Colonic mucosa (tissue), 4 donors: Measurements from ENCODE around the gene AK9. TPM values are rescaled to one million over a fixed set of nuclear protein-coding genes. Genes with fewer than 3 reads are reported as not detected.
A peak's percentile ranks its signal among the peaks of the same experiment; 100 is the strongest.

Source experiments
- DNase-seq: peaks from one replicate; pipeline ENCODE4 v3.0.0-alpha.2; 2020
- H3K27ac ChIP-seq: fragments of 200-600 bp; one replicate; pipeline ENCODE4 v1.8.0; 2021
- H3K27me3 ChIP-seq: fragments of 200-600 bp; one replicate; pipeline ENCODE4 v1.8.0; 2021
- H3K36me3 ChIP-seq: fragments of 200-600 bp; one replicate; pipeline ENCODE4 v1.8.0; 2021
- H3K4me1 ChIP-seq: fragments of 200-600 bp; one replicate; pipeline ENCODE4 v1.8.0; 2021; ENCODE audit warnings: mild to moderate bottlenecking
- H3K4me3 ChIP-seq: fragments of 200-600 bp; one replicate; pipeline ENCODE4 v1.8.0; 2021
- H3K9ac ChIP-seq, 2 donors: one replicate each; pipeline ENCODE4 v1.7.0; 2013; ENCODE audit warnings: control low read depth in 2 of 2, low read depth in 2 of 2, low read length in 2 of 2
- H3K9me3 ChIP-seq: fragments of 200-600 bp; one replicate; pipeline ENCODE4 v1.8.0; 2021
- CTCF ChIP-seq: fragments of 200-600 bp; IDR thresholded peaks from one replicate; pipeline ENCODE4 v1.8.0; 2022; ENCODE audit warnings: antibody characterized with exemption, mild to moderate bottlenecking
- intact Hi-C: fragments of 100-400 bp; cut with DNase I; formaldehyde crosslinking; loops from one replicate; pipeline ENCODE4 v1.14.1; 2022
- total RNA-seq, 2 donors: library from RNA; stranded (reverse); fragmentation: NEBNext Ultra II Directional in 1 of 2; extraction: Animal tissue kit (Norgen Biotek cat#: 25700) in 1 of 2; gene quantifications; one replicate each; pipeline ENCODE4 v1.2.1, GENCODE V29; 2021
- donor health status: healthy.
- donor health status: DM: no; HTN: no; CAD: no.
- donor health status: DM: no; HTN: no; CAD: no.

The AK9 gene
- total RNA-seq, 2 donors from 2014 or later = 5.6 to 5.7 TPM

- Histone ChIP-seq H3K27me3 (no peaks in the 10 kb centered on the region), H3K36me3 (no peaks in the 10 kb centered on the region), H3K9ac (peak overlapping the region; percentile 88 to 91), H3K9me3 (no peaks in the 10 kb centered on the region), H3K27ac (peak overlapping the region; percentile 78), H3K4me1 (peaks cover 16% of the 10 kb centered on the region), H3K4me3 (peak overlapping the region; percentile 63)
- DNase-seq = peak; percentile 74
- TF ChIP-seq CTCF = no peak
- intact Hi-C loops = no loop called here
Measured at GRCh38 chr6:109456710-109457561, 234.1 kb downstream of the AK9 start.

GRCh38 chr6:109456111-109456583, 234.9 kb downstream of the AK9 start:
- Histone ChIP-seq H3K9me3 (no peaks in the 10 kb centered on the region), H3K9ac (peak overlapping the region; percentile 88 to 91), H3K27ac (peak overlapping the region; percentile 78), H3K36me3 (no peaks in the 10 kb centered on the region), H3K4me1 (peaks cover 16% of the 10 kb centered on the region), H3K27me3 (no peaks in the 10 kb centered on the region), H3K4me3 (peak overlapping the region; percentile 63)
- peak; percentile 55 for DNase-seq
- intact Hi-C loops = no loop called here
- TF ChIP-seq CTCF = no peak

DNA sequence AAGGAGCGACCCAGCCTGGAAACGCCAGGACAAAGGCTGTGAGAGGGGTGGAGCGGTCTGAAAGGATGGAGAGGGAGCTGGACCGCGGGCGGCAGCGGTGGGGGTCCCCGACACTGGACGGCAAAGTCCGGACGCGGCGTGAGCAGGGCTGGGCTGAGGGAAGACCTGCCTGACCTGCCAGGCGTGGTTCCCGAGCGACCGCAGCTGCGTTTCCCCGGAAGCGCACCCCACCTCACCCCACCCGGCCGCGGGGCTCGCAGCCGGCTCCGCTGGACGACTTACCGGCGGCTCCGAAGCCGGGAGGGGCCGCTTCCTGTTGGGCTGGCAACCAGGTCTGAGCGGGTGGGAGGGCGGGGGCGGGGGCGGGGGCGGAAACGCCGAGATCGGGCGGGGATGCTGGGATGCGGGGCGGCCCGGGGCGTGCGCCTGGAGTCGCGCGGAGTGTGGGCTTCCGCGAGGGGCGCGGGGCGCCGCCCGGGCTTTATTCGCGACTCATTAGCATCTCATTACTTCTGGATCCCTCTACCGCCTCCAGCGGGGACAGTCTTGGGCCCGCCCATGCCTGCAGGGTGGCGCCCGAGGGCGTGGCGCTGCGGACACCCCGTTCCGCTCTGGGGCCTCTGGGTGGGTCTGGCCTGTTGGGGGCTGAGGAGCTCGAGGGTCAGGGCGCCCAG, 235.4 kb downstream of the AK9 start, which contains the start of gene MICAL1:
MICAL1 (minus strand) TSS at position 336 of the 674 bp plus-strand sequence. CDS start 1,576 bp downstream, outside the sequence.
- Histone ChIP-seq H3K27ac (peak within 1 kb of the TSS; percentile 78), H3K9me3 (no peaks in the 10 kb centered on the region), H3K4me3 (peak within 1 kb of the TSS; percentile 63), H3K36me3 (no peaks in the 10 kb centered on the region), H3K27me3 (no peaks in the 10 kb centered on the region), H3K9ac (peak within 1 kb of the TSS; percentile 91 to 95), H3K4me1 (peaks cover 16% of the 10 kb centered on the region)
- DNase-seq = peak; percentile 90
- TF ChIP-seq CTCF = no peak
- intact Hi-C loops = no loop called here

- DNase-seq = peak; percentile 51
- no peak for TF ChIP-seq CTCF
- Histone ChIP-seq H3K4me1 (peaks cover 16% of the 10 kb centered on the region), H3K27ac (peak overlapping the region; percentile 78), H3K9ac (peak overlapping the region; percentile 88 to 95), H3K36me3 (no peaks in the 10 kb centered on the region), H3K4me3 (peak overlapping the region; percentile 63), H3K27me3 (no peaks in the 10 kb centered on the region), H3K9me3 (no peaks in the 10 kb centered on the region)
- intact Hi-C loops = no loop called here
Measured at GRCh38 chr6:109454496-109455436, 236.2 kb downstream of the AK9 start.
